Body of pancreas (tissue), 4 donors: ENCODE measurements around the gene ZFY.

Source experiments
- POLR2A ChIP-seq, 3 donors: fragments of 450-650 bp; IDR thresholded peaks; one replicate each; pipeline ENCODE4 v1.6.1; 2016; ENCODE audit warnings: antibody characterized with exemption in 3 of 3, mild to moderate bottlenecking in 2 of 3
- TF ChIP-seq, protein P1 (sequence below), 7 experiments: fragments of 450-650 bp in 4 of 7; fragments of 200-600 bp in 3 of 7; sonication (generic) in 3 of 7; IDR thresholded peaks; one replicate each; pipeline ENCODE4 v1.5.1; 2016 to 2019; ENCODE audit warnings: antibody characterized with exemption in 7 of 7

DNA sequence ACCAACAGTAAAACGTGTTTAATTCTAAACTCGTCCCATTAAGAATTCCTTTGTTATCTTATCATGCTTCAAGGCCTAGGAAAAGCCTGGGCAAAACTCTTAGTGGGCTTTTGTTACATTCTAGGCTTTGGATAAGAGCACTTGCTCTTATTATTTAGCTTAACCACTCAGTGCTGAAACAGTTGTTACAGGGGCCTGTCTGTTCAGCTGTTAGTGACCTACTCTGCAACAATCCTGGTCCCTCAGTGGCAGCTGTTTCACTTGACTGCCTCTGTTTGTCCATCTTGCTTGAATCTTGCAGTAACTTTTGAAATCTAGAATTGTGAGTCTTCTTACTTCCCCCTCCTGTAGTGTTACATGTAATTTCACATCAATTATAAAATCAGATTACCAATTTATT, 88.4 kb downstream of the ZFY start:
- TF ChIP-seq, protein P1, sequence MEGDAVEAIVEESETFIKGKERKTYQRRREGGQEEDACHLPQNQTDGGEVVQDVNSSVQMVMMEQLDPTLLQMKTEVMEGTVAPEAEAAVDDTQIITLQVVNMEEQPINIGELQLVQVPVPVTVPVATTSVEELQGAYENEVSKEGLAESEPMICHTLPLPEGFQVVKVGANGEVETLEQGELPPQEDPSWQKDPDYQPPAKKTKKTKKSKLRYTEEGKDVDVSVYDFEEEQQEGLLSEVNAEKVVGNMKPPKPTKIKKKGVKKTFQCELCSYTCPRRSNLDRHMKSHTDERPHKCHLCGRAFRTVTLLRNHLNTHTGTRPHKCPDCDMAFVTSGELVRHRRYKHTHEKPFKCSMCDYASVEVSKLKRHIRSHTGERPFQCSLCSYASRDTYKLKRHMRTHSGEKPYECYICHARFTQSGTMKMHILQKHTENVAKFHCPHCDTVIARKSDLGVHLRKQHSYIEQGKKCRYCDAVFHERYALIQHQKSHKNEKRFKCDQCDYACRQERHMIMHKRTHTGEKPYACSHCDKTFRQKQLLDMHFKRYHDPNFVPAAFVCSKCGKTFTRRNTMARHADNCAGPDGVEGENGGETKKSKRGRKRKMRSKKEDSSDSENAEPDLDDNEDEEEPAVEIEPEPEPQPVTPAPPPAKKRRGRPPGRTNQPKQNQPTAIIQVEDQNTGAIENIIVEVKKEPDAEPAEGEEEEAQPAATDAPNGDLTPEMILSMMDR (IDR thresholded peaks at IDR 0.05) = no peak
- no peak for TF ChIP-seq POLR2A (IDR thresholded peaks at IDR 0.05)
